ENCODE measurements around the gene RFX6. TPM values are rescaled to one million over a fixed set of nuclear protein-coding genes. Genes with fewer than 3 reads are reported as not detected.
A peak's percentile ranks its signal among the peaks of the same experiment; 100 is the strongest.

Gene RFX6
- total and polyA plus RNA-seq, 10 donors: not detected

DNA sequence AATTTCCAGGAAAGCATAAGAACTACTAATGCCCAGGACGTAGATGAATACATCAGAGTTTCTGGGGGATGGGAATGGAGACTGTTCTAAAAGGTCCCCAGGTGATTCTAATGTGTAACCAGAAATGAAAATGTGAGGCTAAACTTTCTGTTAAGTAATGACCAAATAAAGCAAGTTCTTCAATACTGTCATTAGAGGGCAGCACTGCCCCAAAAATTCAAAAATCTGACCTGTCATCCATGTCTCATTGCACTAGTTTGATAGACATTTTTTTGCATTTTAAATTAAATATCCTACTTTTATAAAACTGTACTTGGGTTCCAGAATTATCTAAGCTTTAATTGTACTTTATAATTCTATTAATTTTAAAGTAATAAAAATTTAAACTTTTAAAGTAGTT is 94.9 kb downstream of the RFX6 start:
- H3K9me3 ChIP-seq: no peaks in the 10 kb centered on the region
- H3K36me3 ChIP-seq: no peaks in the 10 kb centered on the region
- TF ChIP-seq POLR2A (IDR thresholded peaks at IDR 0.05): no peak
- TF ChIP-seq CTCF (IDR thresholded peaks at IDR 0.05 in 8 of 11, conservative IDR thresholded peaks at IDR 0.05 in 3 of 11): peak in 7 of 11 experiments; percentile 9 to 56 (median 38)
- no peak for TF ChIP-seq POLR2AphosphoS5 (IDR thresholded peaks at IDR 0.05)
- no peak overlapping the region for H3K27ac ChIP-seq
- H3K4me3 ChIP-seq: no peak overlapping the region
- H3K4me1 ChIP-seq: no peaks in the 10 kb centered on the region
- intact Hi-C loops (cut with DNase I; ENCODE audit: low total_unique reads): no loop called here
- peaks cover 0 to 12% (median 0%) of the 10 kb centered on the region in 7 donors for H3K27me3 ChIP-seq (replicated peaks in 1 of 7)
- 0 to 2% (median 0%) methylated on average over 1 of the region's 1 CpG for WGBS, 5 donors
- DNase-seq: no peak

GRCh38 chr6:116973976-116974375 is 96.9 kb downstream of the RFX6 start:
- H3K27me3 ChIP-seq (replicated peaks in 1 of 7): peaks cover 0 to 6% (median 0%) of the 10 kb centered on the region in 7 donors
- no peaks in the 10 kb centered on the region for H3K9me3 ChIP-seq
- 80 to 88% (median 83%) methylated on average over 5 of the region's 5 CpGs for WGBS, 5 donors
- no peak for DNase-seq
- H3K4me3 ChIP-seq: no peak overlapping the region
- no peaks in the 10 kb centered on the region for H3K36me3 ChIP-seq
- H3K27ac ChIP-seq: no peak overlapping the region
- TF ChIP-seq CTCF (IDR thresholded peaks at IDR 0.05 in 8 of 11, conservative IDR thresholded peaks at IDR 0.05 in 3 of 11) (no peak), POLR2AphosphoS5 (IDR thresholded peaks at IDR 0.05) (no peak), POLR2A (IDR thresholded peaks at IDR 0.05) (no peak)
- H3K4me1 ChIP-seq: no peaks in the 10 kb centered on the region
- intact Hi-C loops (cut with DNase I; ENCODE audit: low total_unique reads): no loop called here

GRCh38 chr6:116974526-116975316 is 97.7 kb downstream of the RFX6 start:
- 66 to 84% (median 72%) methylated on average over 5 of the region's 5 CpGs for WGBS, 5 donors
- H3K4me3 ChIP-seq: no peak overlapping the region
- TF ChIP-seq CTCF (IDR thresholded peaks at IDR 0.05 in 8 of 11, conservative IDR thresholded peaks at IDR 0.05 in 3 of 11): no peak
- TF ChIP-seq POLR2AphosphoS5 (IDR thresholded peaks at IDR 0.05): no peak
- no peak for TF ChIP-seq POLR2A (IDR thresholded peaks at IDR 0.05)
- no peak overlapping the region for H3K27ac ChIP-seq
- DNase-seq: no peak
- H3K36me3 ChIP-seq: no peaks in the 10 kb centered on the region
- intact Hi-C loops (cut with DNase I; ENCODE audit: low total_unique reads): no loop called here
- no peaks in the 10 kb centered on the region for H3K4me1 ChIP-seq
- H3K9me3 ChIP-seq: no peaks in the 10 kb centered on the region
- H3K27me3 ChIP-seq (replicated peaks in 1 of 7): peaks cover 0 to 5% (median 0%) of the 10 kb centered on the region in 7 donors

DNA sequence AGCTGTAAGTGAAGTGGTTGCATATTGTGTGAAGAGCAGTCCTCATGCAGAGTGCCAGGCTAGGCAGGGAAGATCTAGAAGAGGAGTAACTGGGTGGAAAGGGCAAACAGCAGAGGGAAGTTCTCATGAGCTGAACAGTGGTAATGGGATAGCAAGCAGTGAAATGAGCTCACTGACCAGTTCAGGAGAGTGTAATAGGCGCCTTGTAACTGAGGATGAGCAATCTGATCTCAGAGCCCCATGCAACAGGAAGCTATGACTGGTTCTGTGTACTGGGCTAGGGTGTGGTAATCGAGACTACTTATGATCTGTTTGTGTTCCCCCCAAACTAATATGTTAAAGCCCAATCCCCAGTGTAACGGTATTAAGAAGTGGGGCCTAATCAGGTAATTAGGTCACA is 98.6 kb downstream of the RFX6 start:
- Histone ChIP-seq H3K9me3 (no peaks in the 10 kb centered on the region), H3K36me3 (no peaks in the 10 kb centered on the region), H3K4me3 (no peak overlapping the region), H3K4me1 (no peaks in the 10 kb centered on the region), H3K27ac (no peak overlapping the region), H3K27me3 (replicated peaks in 1 of 7) (peaks cover 0 to 5% (median 0%) of the 10 kb centered on the region in 7 donors)
- intact Hi-C loops (cut with DNase I; ENCODE audit: low total_unique reads): no loop called here
- DNase-seq: no peak
- WGBS, 5 donors: 65 to 86% (median 80%) methylated on average over 3 of the region's 3 CpGs
- TF ChIP-seq CTCF (IDR thresholded peaks at IDR 0.05 in 8 of 11, conservative IDR thresholded peaks at IDR 0.05 in 3 of 11): no peak
- TF ChIP-seq POLR2A (IDR thresholded peaks at IDR 0.05): no peak
- TF ChIP-seq POLR2AphosphoS5 (IDR thresholded peaks at IDR 0.05): no peak

All from spleen (tissue), 11 donors.